Sigmoid colon (tissue), 7 donors: Measurements from ENCODE around the gene HHIPL1. TPM values are rescaled to one million over a fixed set of nuclear protein-coding genes. Genes with fewer than 3 reads are reported as not detected.

Experiments used
- DNase-seq: peaks from one replicate; pipeline ENCODE4 v3.0.0-alpha.2; 2019
- H3K27ac ChIP-seq, 4 donors: fragments of 200-600 bp; sonication (generic); one replicate each; pipeline ENCODE4 v1.5.1; 2016 to 2019; ENCODE audit warnings: mild to moderate bottlenecking in 1 of 4
- H3K27me3 ChIP-seq, 3 donors: fragments of 200-600 bp; sonication (generic); one replicate each; pipeline ENCODE4 v1.5.1; 2019; ENCODE audit warnings: mild to moderate bottlenecking in 1 of 3
- H3K36me3 ChIP-seq, 4 donors: fragments of 200-600 bp; sonication (generic); one replicate each; pipeline ENCODE4 v1.5.1; 2016 to 2019
- H3K4me1 ChIP-seq, 4 donors: fragments of 200-600 bp; sonication (generic); one replicate each; pipeline ENCODE4 v1.5.1; 2017 to 2019
- H3K4me3 ChIP-seq, 4 donors: fragments of 200-600 bp; sonication (generic); one replicate each; pipeline ENCODE4 v1.5.1; 2017 to 2019; ENCODE audit warnings: mild to moderate bottlenecking in 2 of 4, moderate library complexity in 1 of 4
- H3K9me3 ChIP-seq, 4 donors: fragments of 200-600 bp in 3 of 4; sonication (generic) in 3 of 4; one replicate each; pipeline versions ENCODE4 v1.5.1 to v1.6.1; 2013 to 2019
- CTCF ChIP-seq, 4 experiments: fragments of 450-650 bp in 3 of 4; fragments of 200-600 bp in 1 of 4; IDR thresholded peaks; one replicate each; pipeline ENCODE4 v1.5.1; 2016 to 2019; ENCODE audit warnings: antibody characterized with exemption in 4 of 4, mild to moderate bottlenecking in 3 of 4, moderate library complexity in 2 of 4
- EP300 ChIP-seq, 4 donors: sonication (generic); formaldehyde crosslinking; IDR thresholded peaks; one replicate each; pipeline ENCODE4 v1.6.1; 2017; ENCODE audit warnings: antibody characterized with exemption in 4 of 4
- POLR2A ChIP-seq, 2 donors: fragments of 450-650 bp; IDR thresholded peaks; one replicate each; pipeline ENCODE4 v1.6.1; 2016; ENCODE audit warnings: antibody characterized with exemption in 2 of 2, mild to moderate bottlenecking in 2 of 2, moderate library complexity in 2 of 2
- POLR2AphosphoS5 ChIP-seq, 4 donors: sonication (generic); formaldehyde crosslinking; IDR thresholded peaks; one replicate each; pipeline ENCODE4 v1.6.1; 2017; ENCODE audit warnings: antibody characterized with exemption in 4 of 4
- WGBS, 2 donors: extraction: QIAGEN DNeasy Blood & Tissue Kit; methylation state at CpG; one replicate each; pipeline ENCODE4 v1.1.7; 2013; 5-methylcytosine and 5-hydroxymethylcytosine counted together
- intact Hi-C: fragments of 100-400 bp; cut with DNase I; formaldehyde crosslinking; loops from one replicate; pipeline ENCODE4 v1.15.1; 2023
- polyA plus RNA-seq, 3 donors: library from polyadenylated mRNA; stranded (reverse); fragments of 200-250 nt; gene quantifications; one replicate each; pipeline ENCODE4 v1.2.3, GENCODE V29; 2013
- total RNA-seq, 4 donors: library from RNA; depleted of rRNA; stranded (reverse); fragments of >200 nt; gene quantifications; one replicate each; pipeline ENCODE4 v1.1.0, GENCODE V29; 2016
- donor health status: healthy with polysubstance abuse.
- donor health status: Bipolar disorder and iron deficiency.
- donor health status: healthy.

Gene HHIPL1
- total and polyA plus RNA-seq, 7 donors = 0.80 to 10.8 (median 4.3) TPM; not detected in 2

GRCh38 chr14:99700379-99700778, 55.5 kb downstream of the HHIPL1 start:
- Histone ChIP-seq H3K27ac (no peak overlapping the region), H3K4me1 (no peaks in the 10 kb centered on the region), H3K9me3 (peaks cover 0 to 11% (median 7%) of the 10 kb centered on the region in 4 donors), H3K27me3 (no peaks in the 10 kb centered on the region), H3K36me3 (no peaks in the 10 kb centered on the region), H3K4me3 (no peak overlapping the region)
- 92 to 94% methylated on average over 6 of the region's 6 CpGs for WGBS, 2 donors
- TF ChIP-seq POLR2A (IDR thresholded peaks at IDR 0.05) = no peak
- intact Hi-C loops = no loop called here
- no peak for DNase-seq

GRCh38 chr14:99701260-99701659, 56.3 kb downstream of the HHIPL1 start:
- Histone ChIP-seq H3K4me1 (no peaks in the 10 kb centered on the region), H3K36me3 (no peaks in the 10 kb centered on the region), H3K27ac (no peak overlapping the region), H3K9me3 (peaks cover 0 to 11% (median 7%) of the 10 kb centered on the region in 4 donors), H3K27me3 (no peaks in the 10 kb centered on the region), H3K4me3 (no peak overlapping the region)
- TF ChIP-seq CTCF (IDR thresholded peaks at IDR 0.05) (no peak), POLR2A (IDR thresholded peaks at IDR 0.05) (no peak), POLR2AphosphoS5 (IDR thresholded peaks at IDR 0.05) (no peak), EP300 (IDR thresholded peaks at IDR 0.05) (no peak)
- no peak for DNase-seq
- 97 to 98% methylated on average over 1 of the region's 1 CpG for WGBS, 2 donors
- intact Hi-C loops = no loop called here

- no peaks in the 10 kb centered on the region for H3K36me3 ChIP-seq
- DNase-seq = no peak
- no peak overlapping the region for H3K27ac ChIP-seq
- intact Hi-C loops = no loop called here
- H3K9me3 ChIP-seq = peaks cover 0 to 11% (median 7%) of the 10 kb centered on the region in 4 donors
- TF ChIP-seq POLR2AphosphoS5 (IDR thresholded peaks at IDR 0.05) = no peak
- no peak for TF ChIP-seq POLR2A (IDR thresholded peaks at IDR 0.05)
- H3K4me3 ChIP-seq = no peak overlapping the region
- H3K4me1 ChIP-seq = no peaks in the 10 kb centered on the region
- no peaks in the 10 kb centered on the region for H3K27me3 ChIP-seq
These were observed 57.2 kb downstream of the HHIPL1 start for GRCh38 chr14:99702115-99702514.

GRCh38 chr14:99703381-99703780, 58.5 kb downstream of the HHIPL1 start:
- Histone ChIP-seq H3K27me3 (no peaks in the 10 kb centered on the region), H3K27ac (no peak overlapping the region), H3K4me3 (no peak overlapping the region), H3K9me3 (peaks cover 0 to 11% (median 7%) of the 10 kb centered on the region in 4 donors), H3K36me3 (no peaks in the 10 kb centered on the region), H3K4me1 (no peaks in the 10 kb centered on the region)
- intact Hi-C loops = no loop called here
- 95% methylated on average over 3 of the region's 3 CpGs for WGBS, 2 donors
- TF ChIP-seq POLR2AphosphoS5 (IDR thresholded peaks at IDR 0.05) (no peak), EP300 (IDR thresholded peaks at IDR 0.05) (no peak), POLR2A (IDR thresholded peaks at IDR 0.05) (no peak), CTCF (IDR thresholded peaks at IDR 0.05) (no peak)
- no peak for DNase-seq

GRCh38 chr14:99704037-99704436, 59.1 kb downstream of the HHIPL1 start:
- Histone ChIP-seq H3K27me3 (no peaks in the 10 kb centered on the region), H3K27ac (no peak overlapping the region), H3K36me3 (no peaks in the 10 kb centered on the region), H3K4me1 (no peaks in the 10 kb centered on the region), H3K4me3 (no peak overlapping the region), H3K9me3 (peaks cover 0 to 11% (median 7%) of the 10 kb centered on the region in 4 donors)
- TF ChIP-seq POLR2A (IDR thresholded peaks at IDR 0.05) (no peak), EP300 (IDR thresholded peaks at IDR 0.05) (no peak), POLR2AphosphoS5 (IDR thresholded peaks at IDR 0.05) (no peak), CTCF (IDR thresholded peaks at IDR 0.05) (no peak)
- no peak for DNase-seq
- intact Hi-C loops = no loop called here
- WGBS, 2 donors = 96 to 98% methylated on average over 2 of the region's 2 CpGs
